CD8-positive, alpha-beta memory T cell (primary cell): Measurements from ENCODE around the gene IGFBP7. TPM values are rescaled to one million over a fixed set of nuclear protein-coding genes. Genes with fewer than 3 reads are reported as not detected.
A peak's percentile ranks its signal among the peaks of the same experiment; 100 is the strongest.

Source experiments
- CTCF ChIA-PET: fragments of 350-600 bp; sonication (Branson Sonifier 250); formaldehyde crosslinking; loops from one replicate; lab custom pipeline; 2021; ENCODE audit warnings: antibody characterized with exemption; lab: Charles Lee
- POLR2A ChIA-PET: fragments of 350-600 bp; sonication (Branson Sonifier 250); formaldehyde crosslinking; loops from one replicate; lab custom pipeline; 2021; ENCODE audit warnings: antibody characterized with exemption; lab: Charles Lee
- DNase-seq, 5 donors: peaks; one replicate each; pipeline versions ENCODE4 v3.0.0 to v3.0.0-alpha.2; 2020 to 2022; ENCODE audit warnings: mixed read lengths in 1 of 5
- H3K27ac ChIP-seq: one replicate; pipeline ENCODE4 v1.7.0; 2013; ENCODE audit warnings: low read depth, mild to moderate bottlenecking, low read length, moderate library complexity
- H3K27me3 ChIP-seq: 2 replicates; pipeline ENCODE4 v1.7.0; 2013; ENCODE audit warnings: low read length, mild to moderate bottlenecking; ENCODE audit not compliant: insufficient read depth, poor library complexity, severe bottlenecking
- H3K36me3 ChIP-seq: 2 replicates; pipeline ENCODE4 v1.7.0; 2013; ENCODE audit warnings: mild to moderate bottlenecking, low read length, moderate library complexity; ENCODE audit not compliant: insufficient read depth
- H3K4me1 ChIP-seq: 2 replicates; pipeline ENCODE4 v1.7.0; 2013; ENCODE audit warnings: mild to moderate bottlenecking, low read length, moderate library complexity; ENCODE audit not compliant: insufficient read depth
- H3K4me3 ChIP-seq: 2 replicates; pipeline ENCODE4 v1.7.0; 2013; ENCODE audit warnings: mild to moderate bottlenecking, low read length
- H3K9me3 ChIP-seq: 2 replicates; pipeline ENCODE4 v1.7.0; 2013; ENCODE audit warnings: mild to moderate bottlenecking, low read length
- H3K27ac Mint-ChIP-seq, 8 donors: one replicate each; pipeline ENCODE4 v1.8.0; 2020 to 2021; ENCODE audit warnings: mixed read lengths in 8 of 8, mild to moderate bottlenecking in 6 of 8, inconsistent platforms in 3 of 8, moderate library complexity in 3 of 8
- H3K27me3 Mint-ChIP-seq, 2 donors: one replicate each; pipeline ENCODE4 v1.8.0; 2020 to 2021; ENCODE audit warnings: mixed read lengths in 2 of 2, mild to moderate bottlenecking in 1 of 2, moderate library complexity in 1 of 2
- H3K36me3 Mint-ChIP-seq, 3 donors: one replicate each; pipeline ENCODE4 v1.8.0; 2020 to 2021; ENCODE audit warnings: mixed read lengths in 3 of 3, inconsistent platforms in 1 of 3, mild to moderate bottlenecking in 1 of 3
- H3K4me1 Mint-ChIP-seq, 3 donors: one replicate each; pipeline ENCODE4 v1.8.0; 2020 to 2021; ENCODE audit warnings: mixed read lengths in 3 of 3, inconsistent platforms in 1 of 3, mild to moderate bottlenecking in 1 of 3
- H3K4me3 Mint-ChIP-seq, 7 donors: one replicate each; pipeline ENCODE4 v1.8.0; 2020 to 2021; ENCODE audit warnings: mixed read lengths in 7 of 7, mild to moderate bottlenecking in 6 of 7, moderate library complexity in 4 of 7, inconsistent platforms in 2 of 7
- H3K9me3 Mint-ChIP-seq, 5 donors: one replicate each; pipeline ENCODE4 v1.8.0; 2020 to 2022; ENCODE audit warnings: mixed read lengths in 5 of 5, mild to moderate bottlenecking in 3 of 5, moderate library complexity in 2 of 5, inconsistent platforms in 1 of 5
- polyA plus RNA-seq: library from polyadenylated mRNA; unstranded; fragments of 300-500 nt; fragmentation: Illumina TruSeq; gene quantifications from one replicate; pipeline ENCODE4 v1.2.3, GENCODE V29; 2021
- total RNA-seq, 2 experiments: library from RNA; stranded (reverse); gene quantifications; one replicate each; pipeline ENCODE4 v1.2.3, GENCODE V29; 2021

Gene IGFBP7
- total and polyA plus RNA-seq, 3 experiments from 2014 or later, result not detected

DNA sequence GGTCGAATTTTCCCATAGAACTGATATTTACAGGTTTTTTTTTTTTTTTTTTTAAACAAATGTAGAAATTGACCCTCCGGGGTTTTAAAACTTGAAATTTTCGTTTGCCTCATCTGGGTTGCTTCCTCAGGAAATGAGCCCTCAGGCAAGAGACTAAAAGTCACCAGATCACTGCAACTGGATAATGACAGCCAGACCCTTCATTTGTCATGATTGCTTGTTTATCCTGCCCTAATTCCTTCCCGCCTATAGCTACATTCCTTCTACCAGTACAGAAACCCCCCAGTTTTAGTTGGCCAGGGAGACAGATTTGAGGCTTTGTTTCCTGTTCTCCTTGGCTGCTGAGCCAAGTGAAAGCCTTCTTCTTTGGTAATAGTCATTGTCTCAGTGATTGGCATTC lies 44.0 kb upstream of the IGFBP7 start:
- Mint-ChIP-seq H3K36me3 (no peaks in the 10 kb centered on the region), H3K27ac (no peak overlapping the region), H3K4me3 (no peak overlapping the region), H3K9me3 (no peaks in the 10 kb centered on the region), H3K4me1 (no peaks in the 10 kb centered on the region), H3K27me3 (peaks cover 5 to 31% of the 10 kb centered on the region in 2 donors)
- no peaks in the 10 kb centered on the region for H3K36me3 ChIP-seq
- no peak for DNase-seq
- H3K27ac ChIP-seq, result no peak overlapping the region
- H3K4me1 ChIP-seq, result no peaks in the 10 kb centered on the region
- POLR2A ChIA-PET, result no interaction called here
- no peaks in the 10 kb centered on the region for H3K27me3 ChIP-seq
- CTCF ChIA-PET, result interaction anchor here (2.9 kb wide), 1 partner anchor 10 kb away, joined by 15 read pairs; no protein-coding TSS in a partner anchor
- H3K9me3 ChIP-seq, result no peaks in the 10 kb centered on the region
- no peak overlapping the region for H3K4me3 ChIP-seq

DNA sequence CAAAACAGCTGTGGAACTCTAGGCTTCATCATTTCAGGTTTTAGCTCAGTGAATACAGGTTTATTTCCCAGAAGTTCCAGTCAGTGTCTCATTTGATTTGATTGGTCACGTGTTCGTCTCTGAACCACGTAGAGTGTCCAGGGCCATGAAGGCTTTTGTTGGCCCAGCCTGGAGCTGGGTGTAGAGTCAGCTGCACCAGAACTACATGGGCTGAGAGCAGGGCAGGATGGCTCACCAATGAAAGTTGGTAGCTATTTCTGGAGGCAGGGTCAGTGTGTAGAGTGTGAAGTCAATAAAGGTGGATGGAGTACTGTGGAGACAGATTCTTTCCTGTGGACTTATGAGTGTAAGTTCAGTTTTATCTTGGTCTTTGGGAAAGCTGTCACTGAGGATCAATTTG lies 43.0 kb upstream of the IGFBP7 start:
- no peaks in the 10 kb centered on the region for H3K4me1 ChIP-seq
- no peaks in the 10 kb centered on the region for H3K4me1 Mint-ChIP-seq
- no peaks in the 10 kb centered on the region for H3K36me3 Mint-ChIP-seq
- H3K27me3 Mint-ChIP-seq, result peaks cover 5 to 33% of the 10 kb centered on the region in 2 donors
- H3K4me3 ChIP-seq, result no peak overlapping the region
- H3K27me3 ChIP-seq, result no peaks in the 10 kb centered on the region
- H3K36me3 ChIP-seq, result no peaks in the 10 kb centered on the region
- H3K4me3 Mint-ChIP-seq, result no peak overlapping the region
- ChIA-PET POLR2A (no interaction called here), CTCF (interaction anchor here (2.9 kb wide), 1 partner anchor 11 kb away, joined by 15 read pairs; no protein-coding TSS in a partner anchor)
- no peak for DNase-seq
- no peaks in the 10 kb centered on the region for H3K9me3 ChIP-seq
- no peak overlapping the region for H3K27ac Mint-ChIP-seq
- no peaks in the 10 kb centered on the region for H3K9me3 Mint-ChIP-seq
- no peak overlapping the region for H3K27ac ChIP-seq

DNA sequence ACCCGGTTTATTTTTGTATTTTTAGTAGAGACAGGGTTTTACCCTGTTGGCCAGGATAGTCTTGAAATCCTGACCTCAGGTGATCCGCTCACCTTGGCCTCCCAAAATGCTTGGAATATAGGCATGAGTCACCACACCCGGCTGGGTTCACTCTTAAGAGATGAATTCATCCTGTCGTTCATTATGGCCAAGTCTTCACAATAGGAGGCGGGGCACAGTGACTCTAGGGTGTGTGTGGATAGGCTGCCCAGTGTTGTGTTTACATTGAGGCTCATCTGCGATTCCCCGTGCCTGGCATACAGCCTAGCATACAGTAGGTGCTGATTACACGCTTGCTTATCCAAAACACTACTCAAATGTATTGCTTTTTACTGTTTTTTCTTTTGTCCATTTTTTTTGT lies 41.3 kb upstream of the IGFBP7 start:
- Histone ChIP-seq H3K4me3 (no peak overlapping the region), H3K4me1 (no peaks in the 10 kb centered on the region), H3K9me3 (no peaks in the 10 kb centered on the region), H3K27ac (no peak overlapping the region), H3K36me3 (no peaks in the 10 kb centered on the region), H3K27me3 (no peaks in the 10 kb centered on the region)
- DNase-seq, result no peak
- no peaks in the 10 kb centered on the region for H3K9me3 Mint-ChIP-seq
- ChIA-PET POLR2A (no interaction called here), CTCF (interaction anchor here (2.9 kb wide), 1 partner anchor 12 kb away, joined by 15 read pairs; no protein-coding TSS in a partner anchor)
- H3K4me1 Mint-ChIP-seq, result no peaks in the 10 kb centered on the region
- H3K36me3 Mint-ChIP-seq, result no peaks in the 10 kb centered on the region
- H3K27ac Mint-ChIP-seq, result no peak overlapping the region
- H3K27me3 Mint-ChIP-seq, result peaks cover 9 to 34% of the 10 kb centered on the region in 2 donors
- no peak overlapping the region for H3K4me3 Mint-ChIP-seq

DNA sequence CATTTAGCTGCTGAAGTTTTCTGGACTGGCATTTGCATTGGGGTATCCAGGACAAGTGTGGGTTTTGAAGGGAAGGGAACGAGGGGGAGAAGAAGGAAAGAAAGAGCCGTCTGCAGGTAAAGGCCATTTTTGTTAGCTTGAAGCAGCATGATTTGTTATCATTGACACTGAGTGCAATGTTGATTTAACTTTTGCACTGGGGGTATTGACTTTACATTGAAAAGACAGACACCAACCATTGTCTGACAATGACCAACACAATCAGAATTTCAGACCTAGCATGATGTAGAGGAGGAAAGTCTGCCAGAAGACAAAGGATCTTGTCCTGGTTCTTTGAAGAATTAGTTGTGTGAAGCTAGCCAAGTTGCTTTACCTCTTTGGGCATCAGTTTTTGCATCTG lies 39.6 kb upstream of the IGFBP7 start:
- ChIA-PET CTCF (no interaction called here), POLR2A (no interaction called here)
- Histone ChIP-seq H3K36me3 (no peaks in the 10 kb centered on the region), H3K4me1 (no peaks in the 10 kb centered on the region), H3K9me3 (no peaks in the 10 kb centered on the region), H3K27me3 (no peaks in the 10 kb centered on the region), H3K4me3 (no peak overlapping the region), H3K27ac (no peak overlapping the region)
- no peaks in the 10 kb centered on the region for H3K36me3 Mint-ChIP-seq
- no peaks in the 10 kb centered on the region for H3K9me3 Mint-ChIP-seq
- no peak for DNase-seq
- H3K27ac Mint-ChIP-seq, result no peak overlapping the region
- H3K27me3 Mint-ChIP-seq, result peaks cover 12 to 28% of the 10 kb centered on the region in 2 donors
- no peak overlapping the region for H3K4me3 Mint-ChIP-seq
- H3K4me1 Mint-ChIP-seq, result no peaks in the 10 kb centered on the region

DNA sequence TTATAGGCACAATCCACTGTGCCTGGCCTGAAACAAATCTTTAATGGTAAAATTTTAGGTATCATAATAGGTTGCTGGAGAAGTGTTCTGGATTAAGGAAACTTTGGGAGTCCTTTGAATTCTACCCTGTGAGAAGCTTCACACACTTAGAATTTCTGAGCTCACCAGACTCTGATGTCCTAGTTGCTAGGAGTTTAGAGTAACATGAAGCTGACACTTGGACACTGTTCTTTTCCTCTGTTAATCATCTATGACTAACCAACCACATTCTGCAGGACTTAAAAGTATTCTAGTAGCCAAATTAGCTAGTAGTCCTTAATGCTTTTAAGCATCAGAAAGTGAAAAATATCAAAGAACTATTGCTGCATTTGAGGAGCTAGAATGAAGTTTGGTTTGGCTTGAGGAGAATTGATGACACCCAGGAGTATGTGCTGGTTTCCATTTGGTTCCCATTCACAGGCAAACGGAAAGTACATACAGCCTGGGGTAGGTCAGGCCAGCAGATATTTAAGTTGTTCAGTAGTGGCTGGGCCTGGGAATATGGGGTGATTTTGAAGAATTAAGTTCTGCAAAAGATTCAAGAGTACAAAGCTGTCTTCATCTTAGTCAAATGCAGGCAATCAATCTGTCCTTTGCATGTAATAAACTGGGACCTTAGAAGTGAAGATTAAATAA lies 38.8 kb upstream of the IGFBP7 start:
- Histone ChIP-seq H3K4me1 (no peaks in the 10 kb centered on the region), H3K9me3 (no peaks in the 10 kb centered on the region), H3K27me3 (no peaks in the 10 kb centered on the region), H3K4me3 (no peak overlapping the region), H3K36me3 (no peaks in the 10 kb centered on the region), H3K27ac (no peak overlapping the region)
- H3K4me3 Mint-ChIP-seq, result no peak overlapping the region
- H3K4me1 Mint-ChIP-seq, result no peaks in the 10 kb centered on the region
- H3K36me3 Mint-ChIP-seq, result no peaks in the 10 kb centered on the region
- no peak for DNase-seq
- CTCF ChIA-PET, result interaction anchor here (1.2 kb wide), 1 partner anchor 14 kb away, joined by 4 read pairs; no protein-coding TSS in a partner anchor
- no peak overlapping the region for H3K27ac Mint-ChIP-seq
- peaks cover 12 to 23% of the 10 kb centered on the region in 2 donors for H3K27me3 Mint-ChIP-seq
- H3K9me3 Mint-ChIP-seq, result no peaks in the 10 kb centered on the region
- POLR2A ChIA-PET, result no interaction called here

DNA sequence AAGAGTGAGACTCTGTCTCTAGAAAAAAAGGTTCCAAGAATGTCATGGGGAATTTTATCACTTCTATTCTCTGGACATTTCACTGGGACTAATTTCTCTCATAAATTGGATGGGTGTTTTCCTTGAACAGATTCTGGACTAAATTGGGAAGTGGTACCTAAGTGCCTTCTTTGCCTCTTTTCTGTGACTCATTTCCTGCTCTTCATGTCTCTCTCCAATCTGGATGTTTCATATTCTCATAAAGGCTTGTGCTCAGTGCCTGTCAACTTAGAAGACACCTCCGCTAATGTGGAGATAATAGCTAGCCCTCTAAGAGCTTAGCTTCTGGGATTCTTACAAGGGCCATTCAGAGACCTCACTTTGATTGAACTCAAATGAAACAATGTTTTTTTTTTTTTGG lies 38.0 kb upstream of the IGFBP7 start:
- Histone ChIP-seq H3K4me3 (no peak overlapping the region), H3K4me1 (no peaks in the 10 kb centered on the region), H3K27ac (no peak overlapping the region), H3K36me3 (no peaks in the 10 kb centered on the region), H3K9me3 (no peaks in the 10 kb centered on the region), H3K27me3 (no peaks in the 10 kb centered on the region)
- ChIA-PET POLR2A (no interaction called here), CTCF (interaction anchor here (1.2 kb wide), 1 partner anchor 15 kb away, joined by 4 read pairs; no protein-coding TSS in a partner anchor)
- Mint-ChIP-seq H3K27ac (peak overlapping the region in 1 of 8 donors; percentile 37), H3K4me1 (no peaks in the 10 kb centered on the region), H3K9me3 (no peaks in the 10 kb centered on the region), H3K27me3 (peaks cover 8 to 18% of the 10 kb centered on the region in 2 donors), H3K36me3 (no peaks in the 10 kb centered on the region), H3K4me3 (no peak overlapping the region)
- no peak for DNase-seq

DNA sequence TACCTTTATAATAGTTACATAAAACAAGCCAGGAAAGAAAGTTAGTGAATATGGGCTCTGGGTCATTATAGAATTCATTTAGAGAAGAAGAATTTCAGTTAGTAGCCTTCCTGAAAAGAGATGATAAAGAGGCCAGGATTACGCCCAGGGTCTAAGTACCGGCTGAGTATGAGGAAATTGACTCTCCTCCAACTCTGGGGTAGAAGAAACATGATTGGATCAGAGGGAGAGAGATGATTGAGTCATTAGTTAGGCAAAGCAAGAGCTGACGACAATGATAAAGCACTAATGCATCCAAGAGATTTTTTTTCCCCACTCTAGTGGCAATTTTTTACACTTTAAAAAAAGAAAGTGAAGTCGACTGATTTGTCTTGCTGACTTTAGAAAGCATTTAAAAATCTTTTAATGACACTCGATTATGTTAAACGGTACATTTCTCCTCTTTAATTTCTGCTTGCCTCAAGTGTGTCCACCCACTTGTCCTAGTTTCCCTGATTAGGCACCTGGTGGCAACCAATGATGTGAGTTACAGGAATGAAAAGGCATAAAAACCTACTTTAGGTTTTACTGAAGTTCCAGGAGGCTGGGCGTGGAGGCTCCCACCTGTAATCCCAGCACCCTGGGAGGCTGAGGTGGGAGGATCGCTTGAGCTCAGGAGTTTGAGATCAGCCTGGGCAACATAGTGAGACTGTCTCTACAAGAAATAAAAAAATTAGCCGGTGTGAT lies 37.3 kb upstream of the IGFBP7 start:
- Histone ChIP-seq H3K27me3 (no peaks in the 10 kb centered on the region), H3K4me1 (no peaks in the 10 kb centered on the region), H3K27ac (no peak overlapping the region), H3K36me3 (no peaks in the 10 kb centered on the region), H3K9me3 (no peaks in the 10 kb centered on the region), H3K4me3 (no peak overlapping the region)
- Mint-ChIP-seq H3K4me3 (no peak overlapping the region), H3K9me3 (no peaks in the 10 kb centered on the region), H3K36me3 (no peaks in the 10 kb centered on the region), H3K27me3 (peaks cover 7 to 18% of the 10 kb centered on the region in 2 donors), H3K4me1 (no peaks in the 10 kb centered on the region), H3K27ac (no peak overlapping the region)
- CTCF ChIA-PET, result no interaction called here
- POLR2A ChIA-PET, result no interaction called here
- no peak for DNase-seq

DNA sequence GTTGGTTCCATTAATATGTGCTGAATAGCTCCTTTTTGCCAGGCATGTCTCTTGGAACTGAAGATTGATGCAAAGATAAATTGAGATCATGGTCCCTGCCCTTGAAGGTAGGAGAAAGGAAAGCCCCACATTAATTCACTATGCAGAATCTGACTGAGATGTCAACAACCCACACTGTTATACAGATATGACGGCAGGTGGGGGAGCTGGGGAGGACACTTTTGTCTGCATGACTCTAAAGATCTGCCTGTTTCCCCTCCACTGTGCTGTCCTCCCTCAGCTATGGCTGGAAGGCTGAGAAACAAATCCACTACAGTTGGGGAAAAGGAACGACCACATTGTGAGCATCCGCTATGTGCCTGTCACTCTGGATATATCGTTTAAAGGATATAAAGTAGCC lies 36.3 kb upstream of the IGFBP7 start:
- Histone ChIP-seq H3K27ac (no peak overlapping the region), H3K36me3 (no peaks in the 10 kb centered on the region), H3K4me3 (no peak overlapping the region), H3K27me3 (no peaks in the 10 kb centered on the region), H3K4me1 (no peaks in the 10 kb centered on the region), H3K9me3 (no peaks in the 10 kb centered on the region)
- no peaks in the 10 kb centered on the region for H3K4me1 Mint-ChIP-seq
- no peaks in the 10 kb centered on the region for H3K36me3 Mint-ChIP-seq
- no peak overlapping the region for H3K27ac Mint-ChIP-seq
- H3K27me3 Mint-ChIP-seq, result peaks cover 7 to 14% of the 10 kb centered on the region in 2 donors
- POLR2A ChIA-PET, result no interaction called here
- CTCF ChIA-PET, result no interaction called here
- DNase-seq, result no peak
- H3K4me3 Mint-ChIP-seq, result no peak overlapping the region
- H3K9me3 Mint-ChIP-seq, result no peaks in the 10 kb centered on the region
